Activated CD4-positive, alpha-beta T cell treated with anti-CD3 and anti-CD28 coated beads for 4 hours (primary cell): ENCODE results near the gene NT5C.
A peak's percentile ranks its signal among the peaks of the same experiment; 100 is the strongest.
"Not testable (repeated sequence)": the region's sequence is repeated elsewhere in the genome, so short reads cannot be mapped to it uniquely, and the experiment has no call there.

ENCODE experiments used
- DNase-seq, 2 donors: peaks; one replicate each; pipeline ENCODE4 v3.0.0-alpha.2; 2020

The NT5C gene

DNA sequence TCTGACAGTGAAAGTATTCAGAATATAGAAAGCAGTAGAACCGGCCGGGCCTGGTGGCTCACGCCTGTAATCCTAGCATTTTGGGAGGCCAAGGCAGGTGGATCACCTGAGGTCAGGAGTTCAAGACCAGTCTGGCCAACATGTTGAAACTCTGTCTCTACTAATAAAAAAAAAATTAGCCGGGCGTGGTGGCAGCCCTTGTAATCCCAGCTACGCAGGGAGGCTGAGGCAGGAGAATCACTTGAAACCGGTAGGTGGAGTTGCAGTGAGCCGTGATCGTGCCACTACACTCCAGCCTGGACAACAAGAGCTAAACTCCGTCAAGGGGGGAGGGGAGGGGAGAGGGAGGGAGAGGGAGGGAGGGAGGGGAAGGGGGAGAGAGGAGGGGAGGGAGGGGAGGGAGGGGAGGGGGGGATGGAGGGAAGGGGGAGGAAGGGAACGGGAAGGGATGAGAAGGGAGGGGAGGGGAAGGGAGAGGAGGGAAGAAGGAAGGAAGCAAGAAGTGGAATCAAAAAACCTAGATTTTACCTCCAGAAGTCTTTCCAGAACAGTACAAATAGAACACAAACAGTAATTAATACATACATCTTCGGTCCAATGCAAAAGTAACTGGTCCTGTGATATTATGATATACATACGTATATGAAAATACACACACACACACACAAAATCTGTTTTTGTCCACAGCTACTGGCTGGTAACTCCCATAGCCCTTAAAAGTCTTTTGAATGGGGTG, 10.9 kb upstream of the NT5C start:
- DNase-seq = no peak

DNA sequence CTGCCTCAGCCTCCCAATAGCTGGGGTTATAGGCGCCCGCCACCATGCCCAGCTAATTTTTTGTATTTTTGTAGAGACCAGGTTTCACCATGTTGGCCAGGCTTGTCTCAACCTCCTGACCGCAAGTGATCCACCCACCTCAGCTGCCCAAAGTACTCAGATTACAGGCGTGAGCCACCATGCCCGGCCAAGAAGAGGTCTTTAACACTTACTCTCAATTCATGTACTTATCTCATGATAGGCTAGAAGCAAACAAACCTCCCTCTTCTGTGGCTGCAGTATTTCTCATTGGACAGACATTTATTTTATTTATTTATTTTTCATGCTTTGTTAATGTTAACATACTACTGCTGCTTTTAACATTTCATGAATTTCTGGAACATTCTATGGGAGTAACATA, 7.0 kb upstream of the NT5C start:
- DNase-seq = no peak

DNA sequence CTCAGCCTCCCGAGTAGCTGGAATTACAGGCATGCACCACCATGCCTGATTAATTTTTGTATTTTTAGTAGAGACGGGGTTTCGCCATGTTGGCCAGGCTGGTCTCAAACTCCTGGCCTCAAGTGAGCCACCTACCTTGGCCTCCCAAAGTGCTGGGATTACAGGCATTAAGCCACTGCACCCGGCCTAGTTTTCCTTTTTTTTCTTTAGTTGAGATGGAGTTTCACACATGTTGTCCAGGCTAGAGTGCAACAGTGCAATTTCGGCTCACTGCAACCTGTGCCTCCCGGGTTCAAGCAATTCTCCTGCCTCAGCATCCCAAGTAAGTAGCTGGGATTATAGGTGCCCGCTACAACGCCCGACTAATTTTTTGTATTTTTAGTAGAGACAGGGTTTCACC, 6.2 kb upstream of the NT5C start:
- DNase-seq = not testable (repeated sequence)

DNA sequence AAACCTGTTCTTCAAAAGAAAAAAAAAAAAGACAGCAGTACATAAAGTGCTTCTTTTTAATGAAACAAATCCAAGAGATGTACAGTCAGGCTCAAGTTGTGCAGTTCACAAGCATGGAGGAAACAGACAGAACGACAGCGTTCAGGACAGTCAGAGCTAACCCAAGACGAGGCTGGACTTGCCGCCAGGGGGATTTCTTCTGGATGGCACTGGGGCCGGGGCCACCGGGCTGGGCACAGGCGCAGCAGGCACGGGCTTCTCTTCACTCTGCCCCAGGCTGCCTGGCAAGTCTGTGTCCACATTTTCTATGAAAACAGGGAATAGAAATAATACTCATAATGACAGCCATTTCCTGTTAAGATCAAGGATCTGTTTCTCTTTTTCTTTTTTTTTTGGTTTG, 4.4 kb upstream of the NT5C start:
- DNase-seq = no peak

DNA sequence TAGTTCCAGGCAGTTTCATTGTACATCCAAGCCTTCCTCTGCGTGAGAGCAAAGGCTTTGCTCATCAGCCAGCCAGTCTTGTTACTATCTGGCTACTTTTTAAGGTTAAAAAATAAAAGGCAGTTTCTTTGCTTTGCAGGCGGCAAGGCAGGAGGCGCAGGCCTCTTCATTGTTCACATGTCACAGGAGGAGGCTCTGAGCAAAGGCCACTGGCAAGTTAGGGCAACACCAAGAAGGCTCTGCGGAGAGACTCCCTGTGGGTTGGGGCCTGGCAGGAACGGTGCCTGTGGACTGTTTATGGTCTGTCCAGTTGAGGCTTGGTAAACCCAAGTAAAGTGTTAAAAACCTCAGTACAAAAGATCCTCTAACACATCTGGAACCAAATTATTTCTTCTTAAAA, 3.9 kb upstream of the NT5C start:
- DNase-seq = no peak

DNA sequence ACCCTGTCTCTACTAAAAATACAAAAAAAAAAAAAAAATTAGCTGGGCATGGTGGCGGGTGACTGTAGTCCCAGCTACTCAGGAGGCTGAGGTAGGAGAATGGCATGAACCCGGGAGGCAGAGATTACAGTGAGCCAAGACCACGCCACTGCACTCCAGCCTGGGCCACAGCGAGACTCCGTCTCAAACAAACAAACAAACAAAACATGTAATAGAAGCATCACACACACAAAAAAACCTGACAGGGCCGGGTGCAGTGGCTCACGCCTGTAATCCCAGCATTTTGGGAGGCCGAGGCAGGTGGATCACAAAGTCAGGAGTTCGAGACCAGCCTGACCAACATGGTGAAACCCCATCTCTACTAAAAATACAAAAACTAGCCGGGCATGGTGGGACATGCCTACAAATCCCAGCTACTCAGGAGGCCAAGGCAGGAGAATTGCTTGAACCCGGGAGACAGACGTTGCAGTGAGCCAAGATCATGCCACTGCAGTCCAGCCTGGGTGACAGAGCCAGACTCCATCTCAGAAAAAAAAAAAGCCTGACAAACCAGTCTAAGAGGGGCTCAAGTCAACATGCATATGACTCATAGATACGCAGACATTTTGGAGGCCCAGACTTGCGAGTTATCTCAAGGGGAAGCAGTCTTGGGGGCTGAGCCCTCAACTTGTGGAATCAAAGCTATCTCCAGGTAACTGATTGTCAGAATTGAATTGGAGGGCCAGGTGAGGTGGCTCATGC, 2.2 kb upstream of the NT5C start:
- not testable (repeated sequence) for DNase-seq

DNA sequence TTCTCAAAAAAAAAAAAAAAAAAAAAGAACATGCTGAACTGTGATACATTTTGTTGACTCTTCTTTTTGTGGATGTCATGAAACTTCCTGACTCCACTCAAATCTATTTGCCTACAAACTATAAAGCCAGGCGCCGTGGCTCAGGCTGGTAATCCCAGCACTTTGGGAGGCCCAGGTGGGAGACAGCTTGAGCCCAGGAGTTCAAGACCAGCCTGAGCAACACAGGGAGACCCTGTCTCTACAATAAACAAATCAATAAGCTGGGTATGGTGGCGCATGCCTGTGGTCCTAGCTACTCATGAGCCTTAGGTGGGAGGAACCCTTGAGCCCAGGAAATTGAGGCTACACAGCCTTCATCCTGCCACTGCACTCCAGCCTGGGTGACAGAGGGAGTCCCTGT, 1.5 kb upstream of the NT5C start:
- DNase-seq = no peak

DNA sequence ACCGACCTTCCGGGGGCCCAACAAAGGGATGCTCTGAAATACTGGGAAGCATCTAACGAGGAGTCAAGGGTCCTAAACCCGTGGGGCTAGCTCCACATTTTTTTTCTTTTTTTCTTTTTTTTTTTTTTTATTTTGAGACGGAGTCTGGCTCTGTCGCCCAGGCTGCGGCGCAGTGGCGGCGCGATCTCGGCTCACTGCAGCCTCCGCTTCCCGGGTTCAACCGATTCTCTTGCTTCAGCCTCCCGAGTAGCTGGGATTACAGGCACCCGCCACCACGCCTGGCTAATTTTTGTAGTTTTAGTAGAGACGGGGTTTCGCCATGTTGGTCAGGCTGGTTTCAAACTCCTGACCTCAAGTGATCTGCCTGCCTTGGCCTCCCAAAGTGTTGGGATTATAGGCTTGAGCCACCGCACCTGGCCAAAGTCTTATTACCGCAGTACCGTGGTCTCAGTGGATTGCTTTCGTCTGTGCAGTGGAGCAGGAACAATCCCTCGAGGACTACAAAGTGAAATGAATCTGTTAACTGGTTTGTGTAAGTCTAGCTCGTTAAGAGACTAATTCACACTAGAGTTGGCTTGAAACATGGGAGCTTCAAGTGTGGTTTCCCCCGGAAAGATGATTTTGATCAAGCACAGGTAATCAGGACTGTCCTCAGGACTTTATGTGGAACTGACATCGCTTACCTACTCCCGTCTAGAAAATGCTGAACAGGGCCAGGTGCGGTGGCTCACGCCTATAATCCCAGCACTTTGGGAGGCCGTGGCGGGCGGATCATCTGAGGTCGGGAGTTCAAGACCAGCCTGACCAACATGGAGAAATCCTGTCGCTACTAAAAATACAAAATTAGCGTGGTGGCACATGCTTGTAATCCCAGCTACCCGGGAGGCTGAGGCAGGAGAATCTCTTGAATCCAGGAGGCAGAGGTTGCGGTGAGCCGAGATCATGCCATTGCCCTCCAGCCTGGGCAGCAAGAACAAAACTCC, 767 bp upstream of the NT5C start:
- not testable (repeated sequence) for DNase-seq

DNA sequence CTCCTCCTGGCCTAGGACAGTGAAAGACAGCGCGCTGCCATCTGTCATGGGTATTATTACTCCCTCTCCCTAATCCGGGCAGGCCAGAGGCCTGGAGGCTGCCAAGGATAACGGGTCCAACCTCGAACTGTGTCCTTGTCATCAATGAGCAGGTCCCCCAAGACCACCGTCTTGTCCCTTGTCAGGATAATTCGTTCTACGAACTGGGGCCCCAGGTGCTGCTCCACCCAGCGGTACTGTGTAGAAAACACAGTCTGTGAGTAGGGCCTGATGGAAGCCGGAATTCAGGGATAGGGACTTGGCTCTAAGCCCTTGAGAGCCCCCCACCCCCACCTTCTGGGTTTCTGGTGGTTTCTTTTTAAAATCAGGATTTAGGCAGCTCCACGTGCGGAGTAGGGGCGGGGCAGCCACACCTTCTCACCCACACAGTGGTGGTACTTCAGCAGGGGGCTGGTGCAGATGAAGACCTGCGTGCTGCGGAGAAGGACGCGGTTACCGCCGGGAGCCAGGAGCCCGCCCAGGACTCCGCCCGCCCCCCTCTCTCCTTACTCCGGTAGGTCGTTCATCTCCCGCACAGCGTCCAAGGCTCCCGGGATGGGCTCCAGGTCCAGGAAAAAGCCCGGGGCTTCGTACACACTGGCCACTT, 787 bp downstream of the NT5C start:
- DNase-seq = peak; percentile 46 to 49

DNA sequence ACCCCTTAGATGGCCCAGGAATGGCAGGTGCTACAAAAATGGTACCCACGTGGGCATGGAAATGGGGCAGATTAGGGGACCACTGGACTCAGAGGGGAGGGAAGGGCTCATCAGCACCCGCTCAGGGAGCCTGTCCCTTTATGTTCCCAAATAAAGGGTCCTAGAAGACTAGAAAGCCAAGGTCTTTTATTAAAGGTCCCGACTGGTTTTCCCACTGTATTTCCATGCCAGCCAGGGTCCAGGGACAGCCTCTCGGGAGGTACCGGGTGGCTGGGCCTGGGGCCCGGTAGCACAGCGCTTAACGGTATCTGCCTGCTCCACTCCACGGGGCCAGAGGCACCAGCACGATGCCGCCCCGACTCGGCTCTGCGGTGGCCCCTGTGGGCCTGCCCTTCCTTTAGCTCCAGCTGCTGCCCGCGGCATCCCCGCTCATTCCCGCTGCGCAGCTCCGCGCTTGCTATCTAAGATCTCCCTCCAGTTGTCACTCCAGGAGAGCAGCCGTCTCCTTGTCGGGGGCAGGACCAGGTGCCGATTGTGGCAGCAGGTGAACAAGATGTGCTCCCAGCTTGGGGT, 1.4 kb downstream of the NT5C start:
- no peak for DNase-seq

DNA sequence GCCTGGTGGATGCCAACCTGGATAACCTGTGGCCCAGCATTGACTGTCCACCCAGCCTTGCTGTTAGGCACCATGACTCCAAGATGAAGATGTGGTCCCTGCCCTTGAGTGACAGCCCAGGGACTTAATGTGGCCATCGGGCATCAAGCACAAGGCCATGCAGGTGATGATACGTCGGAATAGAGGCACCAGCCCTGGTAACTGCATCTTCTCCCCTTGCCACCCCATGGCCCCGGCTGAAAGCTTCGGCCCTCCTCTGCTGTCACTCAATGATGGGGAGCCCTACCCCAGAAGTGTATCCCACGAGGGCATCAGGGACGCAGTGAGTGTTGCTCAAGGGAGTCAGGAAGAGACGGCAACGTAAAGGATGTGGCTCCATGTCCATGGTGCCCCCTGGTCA, 2.0 kb downstream of the NT5C start:
- no peak for DNase-seq

DNA sequence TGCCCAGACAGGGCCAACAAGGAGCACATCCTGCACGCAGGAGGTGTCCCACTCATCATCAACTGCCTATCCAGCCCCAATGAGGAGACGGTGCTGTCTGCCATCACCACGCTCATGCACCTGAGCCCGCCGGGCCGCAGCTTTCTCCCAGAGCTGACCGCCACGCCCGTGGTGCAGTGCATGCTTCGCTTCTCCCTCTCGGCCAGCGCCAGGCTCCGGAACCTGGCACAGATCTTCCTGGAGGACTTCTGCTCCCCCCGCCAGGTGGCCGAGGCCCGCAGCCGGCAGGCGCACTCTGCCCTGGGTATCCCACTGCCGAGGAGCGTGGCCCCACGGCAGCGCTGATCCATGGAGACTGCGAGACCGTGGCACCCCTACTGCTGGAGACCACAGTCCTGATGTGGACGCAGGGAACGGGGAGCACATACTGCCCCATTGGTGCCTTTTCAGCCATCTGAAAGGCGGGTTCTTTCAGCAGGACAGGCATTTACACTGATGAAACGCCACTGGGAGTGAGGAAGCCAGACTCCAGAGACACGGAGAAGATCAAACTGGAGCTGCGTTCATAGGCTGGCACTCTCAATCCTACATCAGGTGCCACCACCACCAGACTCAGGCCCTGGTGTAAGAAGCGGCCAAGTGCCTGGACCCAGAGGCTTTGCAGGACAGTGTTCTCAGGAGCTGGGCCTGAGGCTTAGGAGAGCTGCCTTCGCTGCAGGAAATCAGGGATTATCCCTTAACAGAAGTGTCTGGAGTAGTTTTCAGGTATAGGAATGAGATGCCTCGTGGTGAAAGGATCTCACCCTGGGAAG, 2.6 kb downstream of the NT5C start:
- no peak for DNase-seq

DNA sequence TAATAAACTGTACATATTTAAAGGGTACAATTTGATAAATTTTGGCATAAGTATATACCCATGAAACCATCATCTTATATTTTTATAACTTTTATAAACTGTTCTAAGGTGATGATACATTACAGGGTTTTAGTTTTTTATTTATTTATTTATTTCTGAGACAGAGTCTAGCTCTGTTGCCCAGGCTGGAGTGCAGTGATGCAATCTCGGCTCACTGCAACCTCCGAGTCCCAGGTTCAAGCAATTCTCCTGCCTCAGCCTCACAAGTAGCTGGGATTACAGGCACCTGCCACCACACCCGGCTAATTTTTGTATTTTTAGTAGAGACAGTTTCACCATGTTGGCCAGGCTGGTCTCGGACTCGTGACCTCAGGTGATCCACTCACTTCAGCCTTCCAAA, 3.6 kb downstream of the NT5C start:
- not testable (repeated sequence) for DNase-seq

DNA sequence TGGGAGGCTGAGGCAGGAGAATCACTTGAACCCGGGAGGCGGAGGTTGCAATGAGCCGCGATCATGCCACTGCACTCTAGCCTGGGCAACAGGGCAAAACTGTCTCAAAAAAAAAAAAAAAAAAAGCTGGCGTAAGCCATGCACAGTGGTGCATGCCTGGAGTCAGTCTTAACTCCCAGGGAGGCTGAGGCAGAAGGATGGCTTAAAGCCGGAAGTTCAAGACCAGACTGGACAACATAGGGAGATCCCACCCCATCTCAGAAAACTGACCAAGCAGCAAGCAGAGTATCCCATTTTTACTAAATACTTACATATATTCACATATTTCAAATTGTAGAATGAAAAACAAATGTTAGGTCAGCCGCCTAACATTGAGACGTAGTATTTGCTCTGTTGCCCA, 4.6 kb downstream of the NT5C start:
- no peak for DNase-seq

DNA sequence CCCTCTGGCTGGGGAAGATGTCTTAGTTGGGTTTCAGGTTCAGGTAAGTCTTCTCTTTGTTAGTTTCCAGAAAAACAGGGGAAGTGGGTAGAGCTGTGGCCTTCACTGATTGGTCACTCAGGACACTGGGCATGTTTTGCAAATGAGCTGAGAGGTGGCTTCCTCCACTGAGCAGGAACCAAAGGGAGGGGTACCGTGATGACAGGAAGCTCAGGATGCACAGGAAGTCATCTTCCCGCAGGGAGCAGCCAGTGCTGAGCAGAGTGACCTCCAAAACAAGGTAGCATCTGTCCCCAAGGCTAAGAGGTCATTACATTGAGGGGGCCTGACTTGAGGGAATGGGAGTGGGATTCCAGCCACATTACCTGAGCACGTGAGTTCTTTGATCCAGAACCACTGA, 5.6 kb downstream of the NT5C start:
- DNase-seq = no peak

DNA sequence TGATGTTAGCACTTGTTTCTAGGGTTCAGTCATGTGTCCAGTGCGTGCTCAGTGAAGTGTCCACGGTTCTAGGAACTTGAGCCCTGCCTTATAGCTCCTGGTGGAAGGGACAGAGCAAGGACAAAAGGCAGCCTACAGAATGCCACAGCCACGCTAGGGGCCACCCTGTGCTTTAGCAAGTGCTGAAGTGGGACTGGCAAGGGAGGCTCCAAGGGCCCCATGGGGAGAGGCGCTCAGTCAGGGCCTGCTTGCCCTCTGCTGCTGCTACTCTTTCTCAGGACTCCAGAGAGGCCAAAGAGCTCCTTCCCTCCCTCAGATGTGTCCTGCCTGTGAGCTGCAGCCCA, 6.8 kb downstream of the NT5C start:
- DNase-seq = no peak

DNA sequence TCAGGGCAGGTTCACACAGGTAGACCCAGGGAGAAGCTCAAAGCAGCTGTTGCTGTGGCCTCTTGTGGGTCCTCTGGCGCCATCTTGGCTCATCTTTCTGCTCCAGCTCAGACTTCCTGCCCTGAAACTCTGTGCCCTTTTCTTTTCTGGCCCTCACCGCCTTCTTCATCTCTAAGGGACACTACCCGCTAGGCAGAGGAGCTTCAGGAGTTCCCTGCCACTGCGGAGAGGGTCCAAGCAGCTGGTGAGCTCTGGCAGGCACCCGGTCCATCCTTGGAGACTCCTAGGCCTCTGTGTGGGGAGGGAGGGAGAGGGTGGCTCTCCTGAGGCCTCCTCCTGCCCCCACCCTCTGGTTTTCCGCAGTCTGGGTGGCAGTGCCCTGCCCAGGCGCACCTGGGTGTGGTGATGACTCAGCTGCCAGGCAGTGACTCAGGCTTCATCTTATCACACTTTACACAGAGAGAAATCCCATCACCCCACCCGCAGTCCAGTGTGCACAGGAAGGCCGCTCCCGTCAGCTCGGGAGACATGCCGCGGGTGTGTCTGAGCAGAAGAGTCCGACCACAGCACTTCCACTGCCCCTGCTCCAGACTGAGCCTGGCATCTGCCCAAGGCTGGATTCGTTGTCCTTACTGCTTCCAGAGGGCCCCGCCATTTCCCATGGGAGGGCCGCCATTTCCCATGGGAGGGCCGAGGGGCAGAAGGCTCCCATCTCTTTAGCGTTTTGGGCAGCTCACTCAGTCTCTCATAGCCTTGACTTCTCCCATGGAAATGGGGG, 7.3 kb downstream of the NT5C start:
- DNase-seq = peak; percentile 76

DNA sequence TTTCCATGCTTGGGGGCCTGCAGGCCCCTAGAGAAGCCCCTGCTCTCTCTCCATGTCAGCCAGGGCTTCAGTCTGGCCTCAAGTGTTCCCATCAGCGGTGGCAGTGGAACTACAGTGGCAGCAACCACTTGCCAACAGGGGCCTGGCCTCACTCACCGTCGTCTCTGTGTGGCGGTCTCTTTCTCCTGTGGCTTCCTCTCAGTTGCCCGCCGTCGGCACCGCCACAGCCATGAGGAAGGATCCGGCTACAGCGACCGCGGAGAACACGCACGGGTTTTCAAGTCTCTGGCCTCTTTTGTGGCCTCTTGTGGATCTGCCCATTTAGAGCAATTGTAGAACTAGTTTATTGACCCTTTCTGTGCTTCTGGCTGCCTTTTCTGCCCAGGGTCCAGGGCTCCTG, 13.2 kb downstream of the NT5C start:
- no peak for DNase-seq

DNA sequence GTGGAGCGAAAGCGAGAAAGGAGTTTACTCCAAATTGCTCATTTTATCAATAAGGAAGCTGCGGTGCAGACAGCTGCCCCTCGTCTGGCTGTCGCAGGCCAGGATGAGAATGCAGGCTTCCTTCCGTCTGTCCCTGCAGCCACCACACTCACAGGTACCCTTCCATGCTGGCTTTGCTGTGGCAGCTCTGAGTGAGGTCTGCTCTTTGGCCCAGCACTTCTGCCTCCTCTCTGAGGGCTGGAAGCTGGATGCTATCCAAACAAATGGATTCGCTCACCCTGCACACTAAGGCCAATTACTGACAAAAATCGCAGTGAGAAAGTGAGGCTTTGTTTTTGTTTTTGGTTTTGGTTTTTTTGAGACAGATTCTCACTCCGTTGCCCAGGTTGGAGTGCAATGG, 14.8 kb downstream of the NT5C start:
- no peak for DNase-seq

DNA sequence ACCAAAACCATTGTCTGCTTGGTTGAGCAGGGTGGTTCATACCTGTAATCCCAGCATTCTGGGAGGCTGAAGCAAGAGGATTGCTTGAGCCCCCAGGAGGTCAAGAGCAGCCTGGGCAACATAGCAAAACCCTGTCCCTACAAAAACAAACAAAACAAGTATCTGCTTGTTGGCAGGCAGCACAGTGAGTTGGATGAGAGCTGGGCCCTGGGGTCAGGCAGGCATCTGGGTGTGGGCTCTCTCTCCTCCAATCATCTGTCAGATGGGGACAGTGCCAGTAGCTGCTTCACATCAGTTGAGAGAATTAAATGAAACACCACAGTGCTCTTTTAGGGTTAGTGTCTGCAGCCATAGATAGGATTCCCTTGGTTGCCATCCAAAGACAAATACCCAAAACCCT, 16.0 kb downstream of the NT5C start:
- DNase-seq = no peak
